GM19351 (cell line): ENCODE measurements around the gene SHC1.

Source experiments
- ATAC-seq: cut with Tn5 transposase; IDR thresholded peaks from one replicate; pipeline ENCODE4 v1.9.1; 2021; ENCODE audit warnings: mild to moderate bottlenecking, moderate library complexity; ENCODE audit not compliant: unreplicated experiment

Gene SHC1

DNA sequence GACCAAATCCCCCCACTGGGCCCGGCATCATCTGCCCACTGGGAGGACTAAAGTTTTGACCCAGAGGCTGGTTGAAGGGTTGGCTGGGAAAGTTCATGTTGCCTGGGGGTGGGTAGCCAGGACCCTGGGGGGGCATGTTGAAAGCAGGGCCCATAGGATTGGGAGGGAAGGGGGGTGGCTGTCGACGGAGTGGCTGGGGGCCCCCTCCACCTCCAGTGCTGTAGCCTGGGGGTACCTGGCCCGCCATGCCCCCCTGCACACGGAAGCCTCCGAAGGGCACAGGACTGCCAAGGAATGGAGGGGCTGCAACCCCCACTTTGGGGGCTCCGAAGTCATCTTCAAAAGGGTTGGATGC, 11.1 kb downstream of the SHC1 start:
- no peak for ATAC-seq

DNA sequence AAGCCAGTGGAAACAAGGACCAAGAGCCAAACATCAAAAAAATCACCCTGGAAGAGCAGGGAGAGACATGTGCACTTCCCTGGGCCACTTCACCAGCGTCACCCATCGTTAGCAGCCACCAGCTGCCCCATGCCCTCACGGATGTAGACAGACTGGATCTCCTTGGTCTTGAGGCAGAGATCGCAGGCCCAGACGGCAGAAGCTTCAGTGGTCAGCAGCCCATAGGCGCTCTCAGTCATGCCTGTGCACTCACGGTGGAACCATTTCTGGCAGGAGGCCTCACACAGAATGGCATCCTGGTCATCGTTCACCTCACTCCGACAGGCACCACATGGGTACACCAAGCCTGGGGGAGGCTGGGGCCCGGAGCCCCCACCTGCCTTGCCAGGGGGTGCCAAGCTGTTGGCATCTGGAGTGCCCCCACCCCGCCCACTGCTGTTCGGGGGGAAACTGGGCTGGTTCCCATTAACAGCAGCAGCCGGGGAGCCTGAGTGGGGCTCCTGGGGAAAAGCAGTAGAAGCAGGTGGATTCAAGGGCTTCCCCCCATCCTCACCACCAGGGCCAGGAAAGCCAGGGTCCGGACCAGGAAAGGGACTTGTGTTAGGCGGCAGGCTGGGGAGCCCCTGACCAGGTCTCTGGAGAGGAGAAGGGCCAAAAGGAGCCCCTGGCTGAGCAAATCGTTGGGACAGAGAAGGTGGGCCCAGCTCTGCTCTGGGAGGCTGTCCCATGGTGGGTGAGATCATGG, 11.7 kb downstream of the SHC1 start:
- no peak for ATAC-seq

DNA sequence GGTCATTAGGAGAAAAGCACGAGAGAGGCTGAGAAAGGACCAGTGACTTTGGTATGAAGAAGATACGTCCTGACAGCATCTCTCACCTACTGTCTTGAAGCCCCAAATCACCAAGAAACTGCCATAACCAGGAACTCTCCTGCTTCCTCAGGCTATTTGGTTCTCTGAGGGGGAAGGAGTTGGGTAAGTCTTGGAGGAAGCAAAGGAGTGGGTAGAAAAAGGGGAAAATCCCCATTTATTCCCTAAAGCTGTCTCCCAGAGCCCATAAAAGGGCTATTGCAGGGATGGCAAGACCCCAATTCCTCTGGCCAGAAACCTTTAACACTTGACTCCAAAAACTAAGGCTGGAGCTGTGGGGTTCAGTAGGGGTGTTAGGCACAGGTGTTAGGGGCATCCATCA, 12.5 kb downstream of the SHC1 start:
- no peak for ATAC-seq

DNA sequence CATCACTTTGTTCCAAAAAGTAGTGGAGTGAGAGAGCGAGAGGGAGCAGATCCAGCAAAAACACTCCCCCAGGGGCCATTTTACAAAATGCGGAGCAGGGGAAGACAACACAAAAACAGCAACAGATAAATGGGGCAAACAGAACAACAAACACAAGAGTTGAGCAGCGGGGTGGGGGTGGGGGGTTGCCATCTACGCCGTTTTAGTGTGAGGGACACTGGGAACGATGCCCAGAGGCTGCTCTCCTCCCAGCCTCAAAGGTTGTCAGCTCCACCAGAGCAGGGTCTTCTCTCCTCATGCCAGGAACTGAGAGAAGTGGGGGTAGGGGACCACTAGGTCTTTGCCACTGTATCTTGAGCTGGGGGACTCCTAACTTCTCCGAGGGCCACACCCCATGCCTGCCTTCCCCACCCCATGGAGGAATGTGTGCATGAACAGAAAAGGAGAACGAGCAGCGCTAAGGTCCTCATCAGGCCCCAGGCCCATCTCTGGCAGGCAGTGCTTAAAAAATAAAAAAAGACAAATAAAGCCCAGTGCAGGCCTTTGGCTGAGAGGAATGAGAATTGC, 13.4 kb downstream of the SHC1 start:
- no peak for ATAC-seq

- ATAC-seq: no peak
Measured at GRCh38 chr1:154956544-154956941, 14.0 kb downstream of the SHC1 start.

GRCh38 chr1:154955718-154956543, 14.6 kb downstream of the SHC1 start, which contains the start of gene PBXIP1:
TSS of gene PBXIP1 (minus strand) at chr1:154956099. CDS start at chr1:154953721, 2,378 bp downstream.
- peak; percentile 72 for ATAC-seq

- no peak for ATAC-seq
Measured at GRCh38 chr1:154955039-154955717, 15.4 kb downstream of the SHC1 start.

DNA sequence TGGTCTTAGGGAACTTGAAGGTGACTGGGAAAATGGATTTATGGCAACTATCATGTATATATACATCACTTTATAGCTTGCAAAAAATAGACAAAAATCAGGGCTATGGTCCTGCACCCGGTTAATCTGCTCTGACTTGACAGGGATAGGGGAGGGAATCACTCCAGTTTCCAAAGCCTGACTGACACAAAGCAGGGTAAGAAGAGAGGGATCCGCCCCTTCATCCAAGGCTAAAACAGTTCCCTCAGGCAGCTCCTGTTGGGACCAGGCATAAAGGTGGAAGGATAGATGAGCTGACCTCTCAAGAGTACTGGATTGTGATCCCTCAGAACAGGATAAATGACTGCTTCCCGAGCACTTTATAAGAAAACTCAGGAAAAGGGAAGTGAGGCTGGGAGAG, 16.0 kb downstream of the SHC1 start:
- no peak for ATAC-seq

- ATAC-seq: no peak
Measured at GRCh38 chr1:154953611-154954038, 16.9 kb downstream of the SHC1 start.

- ATAC-seq: no peak
Measured at GRCh38 chr1:154952664-154953063, 17.9 kb downstream of the SHC1 start.

DNA sequence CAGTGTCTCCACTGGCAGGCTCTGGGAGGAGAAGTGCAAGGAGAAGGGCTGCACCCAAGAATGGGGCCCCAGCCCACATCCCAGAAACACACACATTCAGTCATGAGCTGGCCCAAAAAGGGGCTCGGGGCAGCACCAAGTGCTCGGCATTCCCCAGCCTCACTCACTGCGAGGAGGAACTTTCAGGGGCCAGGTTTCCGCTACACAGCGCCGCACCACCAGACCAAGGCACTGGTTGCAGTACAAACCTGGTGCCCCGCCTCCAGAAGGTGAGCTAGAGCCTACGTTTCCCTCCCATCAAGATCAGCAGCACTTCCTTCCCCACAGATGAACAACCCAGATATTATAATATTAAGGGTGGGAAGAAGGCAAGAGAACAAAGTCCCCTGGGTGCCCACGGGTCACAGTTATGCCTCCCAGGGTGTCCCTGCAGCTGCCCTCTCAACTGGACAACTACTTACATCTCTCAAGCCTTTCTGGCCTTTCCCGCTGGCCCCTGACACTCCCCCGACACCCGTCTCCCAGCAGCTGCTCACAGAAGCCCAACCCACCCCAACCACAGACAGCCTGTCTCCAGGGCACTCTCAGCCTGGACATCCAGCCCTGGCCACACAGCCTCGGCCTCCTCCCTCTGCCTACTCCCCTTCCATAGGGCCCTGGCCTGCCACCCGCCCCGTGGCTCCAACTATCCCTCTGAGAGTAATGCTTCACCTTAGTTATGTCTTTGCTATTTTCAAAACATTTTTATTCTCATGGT, 18.5 kb downstream of the SHC1 start:
- ATAC-seq: no peak

GRCh38 chr1:154948079-154948478, 22.5 kb downstream of the SHC1 start:
- no peak for ATAC-seq

DNA sequence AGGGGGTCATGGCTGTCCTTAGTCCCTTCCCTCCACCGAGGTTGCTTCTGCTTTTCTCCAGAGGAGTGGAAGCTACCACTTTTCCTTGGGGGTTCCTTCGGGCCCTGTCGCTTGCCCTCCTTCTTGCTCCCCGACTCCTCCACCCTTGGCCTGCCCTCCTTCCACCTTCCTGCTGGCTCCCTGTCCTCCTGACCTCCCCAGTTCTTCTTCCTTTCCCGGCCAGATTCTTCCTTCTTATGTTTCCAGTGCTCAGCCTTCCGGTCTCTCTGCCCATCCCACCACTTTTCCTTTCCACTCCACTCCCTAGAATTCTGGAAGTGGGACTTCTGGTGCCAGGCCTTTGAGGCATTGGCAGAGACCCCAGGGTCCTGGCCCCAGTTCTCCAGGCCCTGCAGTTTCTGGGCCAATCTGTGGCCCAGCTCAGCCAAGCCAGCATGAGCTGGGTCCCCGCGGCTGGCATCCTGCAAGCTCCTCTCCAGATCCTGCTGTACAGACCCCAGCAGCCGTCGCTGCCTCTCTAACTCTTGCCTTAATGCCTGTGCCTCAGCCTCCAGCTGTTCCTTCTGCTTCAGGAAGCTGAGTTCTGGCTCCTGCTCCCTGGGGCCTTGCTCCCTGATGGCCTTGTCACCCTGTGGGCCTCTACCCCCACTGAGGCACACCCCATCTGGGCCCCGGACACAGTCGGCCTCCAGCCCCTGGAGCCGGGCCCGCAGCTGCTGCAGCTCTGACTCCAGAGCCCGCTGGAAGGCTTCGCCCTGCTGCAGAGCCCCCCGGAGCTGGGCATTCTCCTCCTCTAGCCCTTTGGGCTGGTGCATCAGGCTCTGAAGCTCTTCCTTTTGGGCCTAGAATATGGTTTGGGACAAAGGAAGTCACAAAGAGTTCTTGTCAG, 24.3 kb downstream of the SHC1 start:
- ATAC-seq: no peak

DNA sequence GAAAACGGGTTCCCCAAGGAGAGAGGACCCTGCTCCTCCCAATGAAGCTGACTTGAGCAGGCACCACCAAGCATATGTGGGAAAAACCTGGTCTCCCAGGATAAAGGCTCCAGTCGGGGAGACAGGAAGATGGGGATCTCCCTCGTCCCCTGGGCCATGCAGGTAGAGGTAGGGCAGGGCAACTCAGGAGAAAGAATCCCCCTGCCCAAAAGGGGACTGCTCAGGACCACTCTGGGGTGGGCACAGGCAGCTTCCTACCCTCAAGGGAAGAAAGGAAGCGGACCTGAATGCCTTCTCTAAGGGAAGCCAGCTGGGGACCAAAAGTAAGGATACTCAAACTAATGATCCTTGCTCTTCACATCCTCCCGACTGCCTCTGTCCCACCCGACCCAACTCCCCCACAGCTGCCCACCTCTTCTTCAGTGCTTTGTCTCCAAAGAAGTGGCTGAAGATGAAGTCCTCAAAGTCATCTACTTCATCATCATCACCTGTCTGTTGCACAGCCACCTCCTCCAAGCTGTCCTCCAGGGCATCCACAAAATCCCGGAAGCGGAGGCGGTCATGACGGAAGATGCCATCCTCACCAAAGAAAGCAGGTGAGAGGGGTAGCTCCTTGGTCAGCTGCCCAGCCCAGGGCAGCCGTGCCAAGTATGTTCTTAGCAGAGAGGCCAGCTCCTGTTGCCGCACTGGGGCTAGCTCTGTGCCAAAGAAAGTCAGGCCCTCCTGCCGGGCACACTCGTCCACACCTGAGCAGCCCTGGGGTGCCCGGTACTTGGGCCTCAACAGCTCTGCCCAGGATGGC, 25.2 kb downstream of the SHC1 start:
- ATAC-seq: no peak

DNA sequence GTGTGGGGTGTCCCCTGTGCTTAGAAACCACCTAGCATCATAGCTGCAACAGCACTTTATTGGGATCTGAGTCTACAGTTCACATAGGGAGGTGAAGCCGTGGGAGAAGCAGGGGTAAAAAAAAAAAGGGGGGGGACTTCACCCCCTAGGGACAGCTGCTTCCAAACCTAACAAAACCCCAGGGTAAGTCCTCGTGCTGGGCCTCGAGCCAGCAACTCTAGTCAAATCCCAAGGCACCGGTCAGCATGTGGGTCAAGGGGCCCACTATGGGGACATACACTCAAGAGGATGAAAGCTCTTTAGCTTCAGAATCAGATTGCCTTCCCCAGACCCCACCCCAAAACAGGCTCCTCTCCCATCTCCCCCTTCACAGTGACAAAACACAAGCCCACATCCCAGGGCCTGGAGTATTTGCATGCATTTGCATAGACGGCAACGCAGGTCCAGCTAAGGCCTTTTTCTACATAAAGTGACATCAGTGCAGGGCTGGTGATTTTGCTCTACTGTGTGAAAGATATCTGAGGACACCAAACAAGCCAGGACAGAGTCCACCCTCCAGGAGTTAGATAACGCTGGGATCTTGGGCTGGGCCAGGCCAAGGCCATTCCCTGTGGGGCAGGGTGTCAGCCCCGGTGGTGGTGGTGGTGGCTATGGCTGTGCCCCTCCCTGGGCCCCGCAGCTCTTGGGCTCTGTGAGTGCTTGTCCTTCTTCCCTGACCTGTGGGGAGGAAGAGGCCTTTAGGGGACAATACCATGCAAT, 26.0 kb downstream of the SHC1 start:
- ATAC-seq: no peak

GRCh38 chr1:154943649-154944400, 26.7 kb downstream of the SHC1 start:
- ATAC-seq: no peak

GRCh38 chr1:154941333-154942013, 29.1 kb downstream of the SHC1 start:
- ATAC-seq: no peak
